ENCODE results near the gene CDC42BPA. TPM values are rescaled to one million over a fixed set of nuclear protein-coding genes. Genes with fewer than 3 reads are reported as not detected.
A peak's percentile ranks its signal among the peaks of the same experiment; 100 is the strongest.

CDC42BPA gene
- total and polyA plus RNA-seq, 2 experiments from 2014 or later, result 25.1 to 25.2 TPM

- no peak overlapping the region for H3K4me3 ChIP-seq
- no peak for DNase-seq (ENCODE audit: low read depth in 1 of 2, low spot score in 1 of 2)
- no peaks in the 10 kb centered on the region for H3K9me3 ChIP-seq (ENCODE audit: low read depth)
- H3K27me3 ChIP-seq, result no peaks in the 10 kb centered on the region
- H3K27ac ChIP-seq, result peak overlapping the region; percentile 85
- H3K36me3 ChIP-seq, result no peaks in the 10 kb centered on the region
- H3K4me1 ChIP-seq (ENCODE audit: low read depth), result peaks cover 76% of the 10 kb centered on the region
- TF ChIP-seq, protein P1, sequence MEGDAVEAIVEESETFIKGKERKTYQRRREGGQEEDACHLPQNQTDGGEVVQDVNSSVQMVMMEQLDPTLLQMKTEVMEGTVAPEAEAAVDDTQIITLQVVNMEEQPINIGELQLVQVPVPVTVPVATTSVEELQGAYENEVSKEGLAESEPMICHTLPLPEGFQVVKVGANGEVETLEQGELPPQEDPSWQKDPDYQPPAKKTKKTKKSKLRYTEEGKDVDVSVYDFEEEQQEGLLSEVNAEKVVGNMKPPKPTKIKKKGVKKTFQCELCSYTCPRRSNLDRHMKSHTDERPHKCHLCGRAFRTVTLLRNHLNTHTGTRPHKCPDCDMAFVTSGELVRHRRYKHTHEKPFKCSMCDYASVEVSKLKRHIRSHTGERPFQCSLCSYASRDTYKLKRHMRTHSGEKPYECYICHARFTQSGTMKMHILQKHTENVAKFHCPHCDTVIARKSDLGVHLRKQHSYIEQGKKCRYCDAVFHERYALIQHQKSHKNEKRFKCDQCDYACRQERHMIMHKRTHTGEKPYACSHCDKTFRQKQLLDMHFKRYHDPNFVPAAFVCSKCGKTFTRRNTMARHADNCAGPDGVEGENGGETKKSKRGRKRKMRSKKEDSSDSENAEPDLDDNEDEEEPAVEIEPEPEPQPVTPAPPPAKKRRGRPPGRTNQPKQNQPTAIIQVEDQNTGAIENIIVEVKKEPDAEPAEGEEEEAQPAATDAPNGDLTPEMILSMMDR (IDR thresholded peaks at IDR 0.05; ENCODE audit: low read depth, low read length), result no peak
Measured at GRCh38 chr1:226989085-226989920, 329.0 kb downstream of the CDC42BPA start.

DNA sequence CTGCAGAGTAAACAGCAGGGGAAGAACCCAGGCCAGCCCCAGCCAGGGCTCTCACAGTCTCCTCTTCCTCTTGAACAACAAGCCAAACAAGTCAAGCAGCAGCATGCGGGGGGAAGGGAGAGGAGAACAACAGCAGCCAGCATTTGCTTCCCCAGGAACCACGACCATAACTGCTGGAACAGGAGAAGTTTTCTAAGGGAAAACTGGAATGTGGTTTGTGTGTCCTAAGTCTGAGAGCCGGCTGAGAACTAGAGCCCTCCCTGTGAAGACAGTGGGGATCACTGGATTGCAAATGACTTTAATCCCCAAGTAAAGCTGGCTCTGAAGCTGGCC is 330.0 kb downstream of the CDC42BPA start:
- TF ChIP-seq, protein P1 (IDR thresholded peaks at IDR 0.05; ENCODE audit: low read depth, low read length), result no peak
- Histone ChIP-seq H3K36me3 (no peaks in the 10 kb centered on the region), H3K27me3 (no peaks in the 10 kb centered on the region), H3K4me3 (no peak overlapping the region), H3K9me3 (ENCODE audit: low read depth) (no peaks in the 10 kb centered on the region), H3K27ac (peak overlapping the region; percentile 85), H3K4me1 (ENCODE audit: low read depth) (peaks cover 66% of the 10 kb centered on the region)
- no peak for DNase-seq (ENCODE audit: low read depth in 1 of 2, low spot score in 1 of 2)

- TF ChIP-seq, protein P1 (IDR thresholded peaks at IDR 0.05; ENCODE audit: low read depth, low read length), result no peak
- DNase-seq (ENCODE audit: low read depth in 1 of 2, low spot score in 1 of 2), result no peak
- Histone ChIP-seq H3K27me3 (no peaks in the 10 kb centered on the region), H3K36me3 (no peaks in the 10 kb centered on the region), H3K9me3 (ENCODE audit: low read depth) (no peaks in the 10 kb centered on the region), H3K27ac (peak overlapping the region; percentile 85), H3K4me1 (ENCODE audit: low read depth) (peaks cover 61% of the 10 kb centered on the region), H3K4me3 (no peak overlapping the region)
Measured at GRCh38 chr1:226987623-226988333, 330.5 kb downstream of the CDC42BPA start.

DNA sequence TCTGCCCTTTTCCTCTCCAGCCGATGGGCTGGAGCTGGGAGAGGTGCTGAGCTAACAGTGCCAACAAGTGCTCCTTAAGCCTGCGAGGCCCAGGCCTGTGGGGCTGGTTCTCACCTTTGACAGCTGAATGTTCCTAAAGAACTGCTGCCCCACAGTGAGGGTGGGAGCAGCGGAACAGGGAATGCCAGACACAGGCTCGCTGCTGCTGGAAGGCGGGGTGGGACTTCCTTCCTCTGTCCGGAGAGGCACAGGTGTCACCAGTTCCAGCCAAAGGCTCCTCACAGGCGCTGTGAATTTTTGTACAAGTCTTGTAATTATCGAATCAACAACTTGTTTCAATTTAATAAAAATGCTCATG is 331.1 kb downstream of the CDC42BPA start:
- TF ChIP-seq, protein P1 (IDR thresholded peaks at IDR 0.05; ENCODE audit: low read depth, low read length), result no peak
- H3K4me1 ChIP-seq (ENCODE audit: low read depth), result peaks cover 61% of the 10 kb centered on the region
- H3K27me3 ChIP-seq, result no peaks in the 10 kb centered on the region
- H3K9me3 ChIP-seq (ENCODE audit: low read depth), result no peaks in the 10 kb centered on the region
- no peaks in the 10 kb centered on the region for H3K36me3 ChIP-seq
- H3K27ac ChIP-seq, result peak overlapping the region; percentile 85
- no peak for DNase-seq (ENCODE audit: low read depth in 1 of 2, low spot score in 1 of 2)
- no peak overlapping the region for H3K4me3 ChIP-seq

GRCh38 chr1:226986496-226987178 is 331.7 kb downstream of the CDC42BPA start:
- TF ChIP-seq, protein P1 (IDR thresholded peaks at IDR 0.05; ENCODE audit: low read depth, low read length), result no peak
- DNase-seq (ENCODE audit: low read depth in 1 of 2, low spot score in 1 of 2), result no peak
- Histone ChIP-seq H3K36me3 (no peaks in the 10 kb centered on the region), H3K4me3 (no peak overlapping the region), H3K4me1 (ENCODE audit: low read depth) (peaks cover 61% of the 10 kb centered on the region), H3K9me3 (ENCODE audit: low read depth) (no peaks in the 10 kb centered on the region), H3K27ac (peak overlapping the region; percentile 85), H3K27me3 (no peaks in the 10 kb centered on the region)

Measured in cardiac muscle cell (in vitro differentiated cells and primary cell).